Measurements from ENCODE around the gene TMEM131L.
"Not testable (repeated sequence)": the region's sequence is repeated elsewhere in the genome, so short reads cannot be mapped to it uniquely, and the experiment has no call there.

Gene TMEM131L

GRCh38 chr4:153532636-153533035, 66.5 kb downstream of the TMEM131L start:
- no peak for DNase-seq (ENCODE audit: low read depth, low spot score)

GRCh38 chr4:153533387-153533786, 67.2 kb downstream of the TMEM131L start:
- no peak overlapping the region for H3K4me3 ChIP-seq (ENCODE audit: low read length)
- no peak for DNase-seq (ENCODE audit: low read depth, low spot score)

More at GRCh38 chr4:153532636-153533035, 66.5 kb downstream of the TMEM131L start:
- H3K4me3 ChIP-seq (ENCODE audit: low read length) = no peak overlapping the region

DNA sequence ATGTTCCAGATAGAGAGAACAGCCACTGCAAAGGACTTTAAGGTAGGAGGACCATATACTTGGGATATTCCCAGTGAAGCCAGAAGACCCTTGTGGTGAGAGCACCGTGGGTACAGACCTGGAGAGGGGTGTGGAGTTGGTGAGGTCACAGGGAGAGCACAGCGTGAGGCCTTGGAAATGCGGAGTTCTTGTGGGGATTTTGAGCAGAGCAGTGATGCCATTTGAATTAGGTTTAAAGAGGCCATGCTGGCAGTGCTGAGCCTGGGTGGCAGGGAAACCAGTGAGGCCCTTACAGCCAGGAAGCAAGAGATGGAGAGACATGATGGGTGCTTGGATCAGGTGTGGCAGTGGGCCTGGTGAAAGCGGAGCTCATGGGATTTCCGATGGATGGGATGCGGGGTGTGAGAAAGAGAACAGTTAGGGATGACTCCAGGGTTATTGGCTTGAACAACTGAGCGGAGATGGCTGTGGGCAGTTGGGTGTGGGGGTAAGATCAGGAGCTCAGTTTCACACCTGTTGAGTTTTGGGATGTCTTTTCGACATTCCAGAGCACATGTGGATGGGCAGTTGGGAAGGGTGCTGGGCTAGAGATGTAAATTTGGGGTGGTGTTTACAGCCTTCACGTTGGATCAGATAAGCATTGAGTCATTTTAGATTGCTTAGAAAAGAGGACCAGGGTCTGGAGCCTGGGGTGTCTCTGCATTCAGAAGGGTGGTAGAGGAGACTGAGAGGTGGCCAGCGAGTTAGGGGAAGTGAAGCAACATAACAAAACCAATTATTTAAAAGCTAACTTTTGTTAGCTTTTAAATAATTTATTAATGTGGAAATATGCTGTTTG, 68.9 kb downstream of the TMEM131L start:
- no peak for DNase-seq (ENCODE audit: low read depth, low spot score)
- H3K4me3 ChIP-seq (ENCODE audit: low read length) = no peak overlapping the region

DNA sequence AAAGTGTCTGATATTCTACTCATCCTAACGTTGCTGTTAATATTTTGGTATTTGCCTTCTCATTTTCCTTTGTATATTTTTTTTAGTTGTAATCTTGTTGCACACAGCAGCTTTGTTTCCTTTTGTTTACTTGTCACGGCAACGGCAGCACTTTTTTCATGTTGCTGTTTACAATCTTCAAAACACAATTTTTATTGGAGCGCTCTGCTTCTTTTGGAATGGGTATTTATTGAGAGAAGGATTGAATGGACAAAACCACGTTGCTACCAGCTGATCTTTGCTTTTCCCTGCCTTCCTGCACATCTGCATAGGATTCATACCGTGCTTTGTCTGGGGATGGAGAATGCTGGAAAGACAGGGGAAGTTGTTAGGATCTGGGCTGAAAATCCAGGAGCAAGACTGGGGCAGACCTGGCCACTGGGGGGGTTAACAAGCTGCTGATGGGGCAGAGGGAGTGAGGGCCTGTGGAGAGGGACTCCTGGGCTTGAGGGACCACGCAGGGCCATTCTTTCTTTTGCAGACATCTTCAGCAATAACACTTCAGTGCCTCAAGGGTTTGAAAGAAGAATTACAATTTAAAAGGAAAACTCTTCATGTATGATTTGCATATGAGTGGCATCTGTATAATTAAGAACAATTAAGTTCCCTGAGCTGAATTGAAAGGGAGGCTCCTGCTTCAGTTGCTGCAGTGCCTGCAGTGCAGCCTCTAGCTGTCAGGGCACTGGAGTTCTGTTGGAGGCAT, 69.8 kb downstream of the TMEM131L start:
- H3K4me3 ChIP-seq (ENCODE audit: low read length) = no peak overlapping the region
- no peak for DNase-seq (ENCODE audit: low read depth, low spot score)

- H3K4me3 ChIP-seq (ENCODE audit: low read length) = no peak overlapping the region
- no peak for DNase-seq (ENCODE audit: low read depth, low spot score)
Measured at GRCh38 chr4:153537493-153537960, 71.4 kb downstream of the TMEM131L start.

DNA sequence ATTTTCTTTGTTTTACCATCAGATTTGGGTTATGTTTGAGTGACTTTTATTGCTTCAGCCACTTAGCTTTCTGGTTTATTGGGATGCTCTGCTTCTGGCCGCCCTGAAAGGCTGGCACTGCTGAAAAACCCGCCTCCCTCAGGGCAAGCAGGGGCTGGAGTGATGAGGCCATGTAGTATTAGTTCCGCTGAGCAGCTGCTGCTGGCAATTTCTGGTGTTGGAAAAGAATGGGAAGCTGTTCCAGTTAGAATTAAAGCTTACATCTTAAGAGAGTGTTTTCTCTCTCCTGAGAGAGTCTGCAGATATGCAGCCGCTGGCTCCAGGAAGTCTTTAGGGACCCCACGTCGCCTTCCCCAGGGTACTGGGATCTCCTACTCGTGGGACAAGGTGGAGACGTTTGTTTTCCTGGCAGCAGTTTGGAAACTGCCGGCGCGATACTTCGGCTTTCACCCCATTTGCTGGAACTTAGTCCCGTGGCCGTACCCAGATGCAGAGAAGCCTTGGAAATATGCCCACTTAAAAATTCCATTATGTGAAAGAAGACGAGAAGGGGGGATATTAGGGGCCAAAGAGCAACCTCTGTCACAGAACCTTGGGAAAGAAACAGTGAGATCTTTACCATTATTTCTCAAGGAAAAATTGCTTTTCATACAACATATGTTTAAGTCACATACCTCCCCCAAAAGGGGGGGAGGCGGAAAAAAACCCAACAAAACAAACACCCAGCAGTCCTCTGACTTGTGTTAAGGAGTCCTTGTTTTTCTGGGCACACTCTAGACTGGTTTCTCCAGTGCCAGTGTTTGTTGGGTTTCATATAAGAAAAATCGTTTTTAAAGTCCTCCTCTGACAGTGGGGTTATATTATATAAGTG, 72.6 kb downstream of the TMEM131L start:
- H3K4me3 ChIP-seq (ENCODE audit: low read length) = no peak overlapping the region
- no peak for DNase-seq (ENCODE audit: low read depth, low spot score)

GRCh38 chr4:153539422-153539821, 73.3 kb downstream of the TMEM131L start:
- H3K4me3 ChIP-seq (ENCODE audit: low read length) = no peak overlapping the region
- no peak for DNase-seq (ENCODE audit: low read depth, low spot score)

- no peak for DNase-seq (ENCODE audit: low read depth, low spot score)
- H3K4me3 ChIP-seq (ENCODE audit: low read length) = no peak overlapping the region
Measured at GRCh38 chr4:153541456-153542096, 75.4 kb downstream of the TMEM131L start.

GRCh38 chr4:153542131-153542530, 76.0 kb downstream of the TMEM131L start:
- DNase-seq (ENCODE audit: low read depth, low spot score) = no peak
- H3K4me3 ChIP-seq (ENCODE audit: low read length) = no peak overlapping the region

DNA sequence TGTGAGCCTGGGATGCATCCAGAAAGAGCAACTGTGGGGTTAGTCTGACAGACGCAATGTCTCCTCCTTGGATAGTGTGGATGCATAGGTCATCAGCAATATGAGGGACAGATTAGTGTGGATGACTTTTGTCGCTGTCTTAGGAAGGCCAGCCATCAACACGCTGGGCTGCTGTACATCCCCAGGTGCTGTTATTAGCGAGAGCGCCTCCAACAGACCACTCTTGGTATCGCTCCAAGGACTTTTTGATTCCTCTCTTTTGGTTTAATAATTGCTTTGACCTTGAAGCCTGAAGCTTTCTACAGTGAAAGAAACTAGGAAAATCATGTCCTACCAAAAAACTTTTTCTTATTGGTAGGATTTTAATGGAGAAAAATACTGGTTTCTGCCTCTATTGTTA, 76.7 kb downstream of the TMEM131L start:
- DNase-seq (ENCODE audit: low read depth, low spot score) = no peak
- H3K4me3 ChIP-seq (ENCODE audit: low read length) = no peak overlapping the region

GRCh38 chr4:153543351-153543750, 77.2 kb downstream of the TMEM131L start:
- no peak for DNase-seq (ENCODE audit: low read depth, low spot score)
- no peak overlapping the region for H3K4me3 ChIP-seq (ENCODE audit: low read length)

DNA sequence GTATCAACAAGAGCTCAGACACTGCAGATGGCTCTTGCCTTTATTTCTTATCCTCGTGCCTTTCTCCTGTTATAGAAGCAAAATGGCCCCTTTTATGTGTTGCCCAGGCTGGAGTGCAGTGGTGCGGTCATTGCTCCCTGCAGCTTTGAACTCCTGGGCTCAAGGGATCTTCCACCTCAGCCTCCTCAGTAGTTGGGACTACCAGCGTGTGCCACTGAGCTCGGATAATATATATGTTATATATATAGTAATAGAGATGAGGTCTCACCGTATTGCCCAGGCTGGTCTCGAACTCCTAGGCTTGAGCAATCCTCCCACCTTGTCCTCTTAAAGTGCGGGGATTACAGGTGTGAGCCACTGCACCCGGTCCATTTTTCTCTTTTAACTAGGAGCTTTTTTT, 79.7 kb downstream of the TMEM131L start:
- H3K4me3 ChIP-seq (ENCODE audit: low read length) = no peak overlapping the region

DNA sequence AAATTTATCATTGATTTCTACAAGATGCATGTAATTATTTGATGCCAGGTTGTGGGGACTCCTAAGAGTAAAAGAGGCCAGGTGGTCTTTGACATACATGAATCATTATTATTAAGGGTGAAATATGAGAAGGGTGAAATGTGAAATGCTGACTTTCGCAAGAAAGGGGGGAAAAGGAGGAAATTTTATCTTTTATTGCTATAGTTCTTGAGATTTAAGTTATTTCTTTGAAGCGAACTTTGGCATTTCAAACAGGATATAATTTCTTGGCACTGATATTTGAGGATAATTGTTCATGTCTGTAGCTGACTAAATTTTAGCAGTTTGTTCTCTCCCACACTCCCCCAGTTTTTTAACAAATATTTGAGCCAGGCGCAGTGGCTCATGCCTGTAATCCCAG, 80.1 kb downstream of the TMEM131L start:
- no peak for DNase-seq (ENCODE audit: low read depth, low spot score)
- H3K4me3 ChIP-seq (ENCODE audit: low read length) = no peak overlapping the region

More for the DNA sequence above, 79.7 kb downstream of the TMEM131L start:
- no peak for DNase-seq (ENCODE audit: low read depth, low spot score)

DNA sequence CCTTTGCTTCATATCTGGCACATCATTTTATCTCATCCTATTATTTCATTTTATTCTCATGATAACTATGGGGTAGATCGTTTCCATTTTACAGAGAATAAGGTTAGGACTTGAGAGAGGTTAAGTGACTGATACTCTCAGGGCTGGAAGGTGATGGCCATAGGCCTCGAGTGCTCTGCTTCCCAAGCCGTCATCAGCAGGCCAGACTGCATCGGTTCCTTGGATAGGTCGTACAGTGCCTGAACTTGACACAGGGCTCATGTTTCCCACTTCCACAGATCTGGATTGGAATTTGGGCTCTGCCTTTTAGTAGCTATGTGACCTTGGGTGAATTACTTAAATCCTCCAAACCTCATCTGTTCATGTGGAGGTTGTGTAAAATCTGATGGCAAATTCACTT, 81.4 kb downstream of the TMEM131L start:
- DNase-seq (ENCODE audit: low read depth, low spot score) = no peak
- H3K4me3 ChIP-seq (ENCODE audit: low read length) = no peak overlapping the region

GRCh38 chr4:153548907-153549306, 82.7 kb downstream of the TMEM131L start:
- H3K4me3 ChIP-seq (ENCODE audit: low read length); DNase-seq (ENCODE audit: low read depth, low spot score): not testable (repeated sequence)

DNA sequence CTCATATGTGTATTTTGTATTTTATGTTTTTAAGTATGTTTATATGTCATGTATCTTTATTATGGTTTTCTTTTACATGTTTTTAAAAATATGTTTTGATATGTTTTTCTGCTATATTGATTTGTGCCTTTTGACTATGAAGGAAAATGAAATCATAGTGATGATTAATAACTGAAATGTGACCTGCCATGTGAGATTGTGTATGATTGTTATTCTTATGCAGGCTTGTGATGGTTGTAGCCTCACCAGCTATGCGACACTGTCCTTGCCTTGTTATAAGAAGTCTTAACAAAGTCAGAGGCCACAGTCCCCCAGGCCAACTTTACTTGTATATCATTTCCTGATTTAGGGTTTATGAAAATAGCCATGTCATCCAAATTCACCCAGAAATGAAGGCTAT, 83.2 kb downstream of the TMEM131L start:
- DNase-seq (ENCODE audit: low read depth, low spot score) = no peak
- no peak overlapping the region for H3K4me3 ChIP-seq (ENCODE audit: low read length)

GRCh38 chr4:153553155-153553818, 87.1 kb downstream of the TMEM131L start:
- no peak overlapping the region for H3K4me3 ChIP-seq (ENCODE audit: low read length)
- DNase-seq (ENCODE audit: low read depth, low spot score) = no peak

- DNase-seq (ENCODE audit: low read depth, low spot score) = no peak
- H3K4me3 ChIP-seq (ENCODE audit: low read length) = no peak overlapping the region
Measured at GRCh38 chr4:153553819-153554170, 87.6 kb downstream of the TMEM131L start.
